Mesothelial cell of epicardium (in vitro differentiated cells): ENCODE data around the gene GSG1L2. TPM values are rescaled to one million over a fixed set of nuclear protein-coding genes. Genes with fewer than 3 reads are reported as not detected.

Source experiments
- DNase-seq, 2 experiments: peaks; one replicate each; pipeline ENCODE4 v3.0.0; 2021; ENCODE audit warnings: low spot score in 2 of 2; ENCODE audit not compliant: unreplicated experiment in 2 of 2
- H3K27ac Mint-ChIP-seq: 2 replicates; pipeline ENCODE4 v1.8.0; 2021; ENCODE audit warnings: mixed read lengths
- H3K27me3 Mint-ChIP-seq: 2 replicates; pipeline ENCODE4 v1.8.0; 2021; ENCODE audit warnings: low read depth, mixed read lengths
- H3K36me3 Mint-ChIP-seq: 2 replicates; pipeline ENCODE4 v1.8.0; 2021; ENCODE audit warnings: mixed read lengths
- H3K4me1 Mint-ChIP-seq: 2 replicates; pipeline ENCODE4 v1.8.0; 2021; ENCODE audit warnings: mixed read lengths
- H3K4me3 Mint-ChIP-seq: 2 replicates; pipeline ENCODE4 v1.8.0; 2021; ENCODE audit warnings: mild to moderate bottlenecking, moderate library complexity, mixed read lengths
- H3K9me3 Mint-ChIP-seq: 2 replicates; pipeline ENCODE4 v1.8.0; 2021; ENCODE audit warnings: mixed read lengths
- total RNA-seq: library from RNA; stranded (reverse); gene quantifications from 3 replicates; pipeline ENCODE4 v1.2.1, GENCODE V29; 2021
- TF ChIP-seq, protein P1 (sequence below): fragments of 200-600 bp; sonication (generic); IDR thresholded peaks from one replicate; pipeline ENCODE4 v1.5.0; 2021; ENCODE audit warnings: antibody characterized with exemption; ENCODE audit not compliant: unreplicated experiment

The GSG1L2 gene
- total RNA-seq, 1 donor from 2014 or later, result not detected

DNA sequence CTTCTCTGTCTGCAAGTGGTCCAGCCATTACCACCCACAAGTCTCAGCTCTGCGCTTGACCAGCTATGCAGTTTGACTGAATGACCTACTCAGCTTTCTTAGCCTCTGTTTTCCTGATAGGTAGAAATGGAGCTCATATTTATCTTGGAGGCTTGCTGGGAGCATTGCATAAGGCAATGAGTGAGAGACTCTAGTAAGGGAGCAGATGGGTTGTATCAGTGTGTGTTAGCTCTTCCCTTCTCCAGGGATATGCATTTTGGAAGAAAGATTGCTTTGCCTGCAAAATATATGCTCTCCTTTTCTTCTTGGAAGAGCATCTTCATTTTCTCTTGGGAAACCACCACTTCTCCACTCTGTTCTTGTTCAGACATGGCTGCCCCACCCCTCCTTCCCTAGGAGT lies 56.6 kb downstream of the GSG1L2 start:
- Mint-ChIP-seq H3K9me3 (no peaks in the 10 kb centered on the region), H3K27me3 (peaks cover 48% of the 10 kb centered on the region), H3K4me1 (no peaks in the 10 kb centered on the region), H3K36me3 (no peaks in the 10 kb centered on the region), H3K27ac (no peak overlapping the region), H3K4me3 (no peak overlapping the region)
- DNase-seq, result no peak
- TF ChIP-seq, protein P1, sequence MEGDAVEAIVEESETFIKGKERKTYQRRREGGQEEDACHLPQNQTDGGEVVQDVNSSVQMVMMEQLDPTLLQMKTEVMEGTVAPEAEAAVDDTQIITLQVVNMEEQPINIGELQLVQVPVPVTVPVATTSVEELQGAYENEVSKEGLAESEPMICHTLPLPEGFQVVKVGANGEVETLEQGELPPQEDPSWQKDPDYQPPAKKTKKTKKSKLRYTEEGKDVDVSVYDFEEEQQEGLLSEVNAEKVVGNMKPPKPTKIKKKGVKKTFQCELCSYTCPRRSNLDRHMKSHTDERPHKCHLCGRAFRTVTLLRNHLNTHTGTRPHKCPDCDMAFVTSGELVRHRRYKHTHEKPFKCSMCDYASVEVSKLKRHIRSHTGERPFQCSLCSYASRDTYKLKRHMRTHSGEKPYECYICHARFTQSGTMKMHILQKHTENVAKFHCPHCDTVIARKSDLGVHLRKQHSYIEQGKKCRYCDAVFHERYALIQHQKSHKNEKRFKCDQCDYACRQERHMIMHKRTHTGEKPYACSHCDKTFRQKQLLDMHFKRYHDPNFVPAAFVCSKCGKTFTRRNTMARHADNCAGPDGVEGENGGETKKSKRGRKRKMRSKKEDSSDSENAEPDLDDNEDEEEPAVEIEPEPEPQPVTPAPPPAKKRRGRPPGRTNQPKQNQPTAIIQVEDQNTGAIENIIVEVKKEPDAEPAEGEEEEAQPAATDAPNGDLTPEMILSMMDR, result no peak

DNA sequence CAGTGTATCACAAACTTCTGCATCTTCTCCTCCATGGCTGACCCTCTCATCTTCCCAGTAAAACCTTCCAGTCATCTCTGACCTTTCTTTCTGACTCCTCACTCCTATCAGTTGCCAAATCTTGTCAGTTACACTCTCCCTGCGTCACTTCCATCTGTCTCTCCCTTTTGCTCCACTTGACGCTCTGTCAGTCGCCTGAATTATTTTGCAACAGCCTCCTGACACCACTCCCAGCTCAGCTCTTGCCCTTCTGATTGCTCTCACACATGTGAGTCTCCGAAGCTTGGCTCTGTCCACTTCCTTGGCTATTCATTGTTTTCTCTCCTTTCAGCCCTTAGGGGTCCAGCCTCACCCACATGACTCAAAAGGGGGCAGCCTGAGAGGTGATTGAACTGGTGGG lies 58.2 kb downstream of the GSG1L2 start:
- H3K4me3 Mint-ChIP-seq, result no peak overlapping the region
- H3K27me3 Mint-ChIP-seq, result peaks cover 48% of the 10 kb centered on the region
- H3K36me3 Mint-ChIP-seq, result no peaks in the 10 kb centered on the region
- TF ChIP-seq, protein P1, result no peak
- no peaks in the 10 kb centered on the region for H3K4me1 Mint-ChIP-seq
- H3K9me3 Mint-ChIP-seq, result no peaks in the 10 kb centered on the region
- no peak overlapping the region for H3K27ac Mint-ChIP-seq
- no peak for DNase-seq

DNA sequence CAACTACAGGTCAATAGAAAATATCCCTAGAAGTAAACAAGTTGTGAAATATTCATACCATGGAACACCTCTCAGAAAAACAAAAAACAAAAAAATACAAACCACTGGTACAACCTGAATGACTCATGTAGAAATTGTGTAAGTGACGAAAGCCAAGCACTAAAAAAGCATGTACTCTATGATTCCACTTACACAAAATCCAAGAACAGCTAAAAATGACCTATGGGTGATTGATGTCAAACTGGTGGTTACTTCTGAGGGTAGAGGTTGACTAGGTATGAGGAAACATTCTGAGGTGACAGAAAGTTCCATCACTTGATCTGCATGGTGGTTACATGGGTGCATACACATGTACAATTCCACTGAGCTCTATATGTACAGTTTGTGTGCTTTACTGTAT lies 61.6 kb downstream of the GSG1L2 start:
- no peak for DNase-seq
- Mint-ChIP-seq H3K27me3 (peaks cover 34% of the 10 kb centered on the region), H3K4me1 (no peaks in the 10 kb centered on the region), H3K4me3 (no peak overlapping the region), H3K36me3 (no peaks in the 10 kb centered on the region), H3K27ac (no peak overlapping the region), H3K9me3 (no peaks in the 10 kb centered on the region)
- TF ChIP-seq, protein P1, result no peak

DNA sequence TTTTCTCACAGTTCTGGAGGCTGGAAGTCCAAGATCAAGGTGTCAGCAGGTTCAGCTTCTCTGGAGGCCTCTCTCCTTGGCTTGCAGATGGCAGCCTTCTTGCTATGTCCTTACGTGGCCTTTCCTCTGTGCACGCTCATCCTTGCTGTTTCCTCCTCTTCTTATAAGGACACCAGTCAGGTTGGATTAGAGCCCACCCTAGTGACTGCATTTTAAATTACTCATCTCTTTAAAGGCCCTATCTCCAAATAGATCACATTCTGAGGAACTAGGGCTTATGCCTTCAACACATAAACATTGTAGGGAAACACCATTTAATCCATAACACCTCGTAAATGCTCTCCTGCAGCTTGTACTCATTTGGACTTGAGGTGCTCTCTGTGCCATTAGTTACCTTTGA lies 66.8 kb downstream of the GSG1L2 start:
- no peaks in the 10 kb centered on the region for H3K9me3 Mint-ChIP-seq
- peaks cover 28% of the 10 kb centered on the region for H3K27me3 Mint-ChIP-seq
- H3K27ac Mint-ChIP-seq, result no peak overlapping the region
- peaks cover 8% of the 10 kb centered on the region for H3K4me1 Mint-ChIP-seq
- no peak overlapping the region for H3K4me3 Mint-ChIP-seq
- no peak for DNase-seq
- TF ChIP-seq, protein P1, result no peak
- no peaks in the 10 kb centered on the region for H3K36me3 Mint-ChIP-seq

Other genes with a start within 250 kb of the GSG1L2 start
- 50.4 to 53.3 TPM (median 53.1 TPM) in 3 replicates for gene STX8, start 246.3 kb downstream of the GSG1L2 start, total RNA-seq
- not detected in 3 replicates for gene CFAP52, start 245.4 kb downstream of the GSG1L2 start, total RNA-seq
- 8.9 to 10.2 TPM (median 9.7 TPM) in 3 replicates for gene USP43, start 176.6 kb downstream of the GSG1L2 start, total RNA-seq
- gene DHRS7C, start 30.5 kb downstream of the GSG1L2 start, total RNA-seq, result not detected in 3 replicates
- 1.3 to 1.6 TPM (median 1.5 TPM) in 3 replicates for gene GLP2R, start 3.8 kb upstream of the GSG1L2 start, total RNA-seq
- 1.2 to 1.8 TPM (median 1.3 TPM) in 3 replicates for gene RCVRN, start 83.2 kb upstream of the GSG1L2 start, total RNA-seq